ENCODE measurements around the gene RNPEPL1.

Gene RNPEPL1

DNA sequence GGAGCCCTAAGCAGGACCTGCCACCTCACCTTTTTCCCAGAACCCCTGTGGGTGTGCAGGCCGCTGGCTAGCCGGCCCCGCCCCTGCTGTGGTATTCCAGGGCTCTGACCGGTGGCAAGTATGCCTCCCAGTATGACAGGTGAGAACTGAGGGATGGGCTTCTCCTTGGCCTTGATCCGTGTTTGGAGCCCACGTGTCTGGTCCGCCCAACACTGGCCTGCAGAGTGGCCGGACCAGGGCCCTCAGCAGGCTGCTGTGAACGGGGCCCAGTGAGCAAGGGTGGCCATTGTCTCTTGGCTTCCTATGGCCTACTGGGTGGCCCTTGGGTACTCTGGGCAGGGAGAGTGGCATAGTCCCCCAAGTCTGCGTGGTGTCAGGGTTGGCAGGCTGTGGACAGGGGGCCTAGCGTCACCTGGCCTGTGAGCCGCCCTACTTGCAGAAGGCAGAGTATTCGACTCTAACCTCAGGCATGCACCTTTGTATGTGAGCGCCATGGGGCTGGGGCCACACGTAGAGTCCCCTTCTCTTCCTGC lies 1.8 kb downstream of the RNPEPL1 start:
- DNase-seq (ENCODE audit: extremely low spot score): no peak
- POLR2A ChIA-PET: no interaction called here
- TF ChIP-seq, protein P1, sequence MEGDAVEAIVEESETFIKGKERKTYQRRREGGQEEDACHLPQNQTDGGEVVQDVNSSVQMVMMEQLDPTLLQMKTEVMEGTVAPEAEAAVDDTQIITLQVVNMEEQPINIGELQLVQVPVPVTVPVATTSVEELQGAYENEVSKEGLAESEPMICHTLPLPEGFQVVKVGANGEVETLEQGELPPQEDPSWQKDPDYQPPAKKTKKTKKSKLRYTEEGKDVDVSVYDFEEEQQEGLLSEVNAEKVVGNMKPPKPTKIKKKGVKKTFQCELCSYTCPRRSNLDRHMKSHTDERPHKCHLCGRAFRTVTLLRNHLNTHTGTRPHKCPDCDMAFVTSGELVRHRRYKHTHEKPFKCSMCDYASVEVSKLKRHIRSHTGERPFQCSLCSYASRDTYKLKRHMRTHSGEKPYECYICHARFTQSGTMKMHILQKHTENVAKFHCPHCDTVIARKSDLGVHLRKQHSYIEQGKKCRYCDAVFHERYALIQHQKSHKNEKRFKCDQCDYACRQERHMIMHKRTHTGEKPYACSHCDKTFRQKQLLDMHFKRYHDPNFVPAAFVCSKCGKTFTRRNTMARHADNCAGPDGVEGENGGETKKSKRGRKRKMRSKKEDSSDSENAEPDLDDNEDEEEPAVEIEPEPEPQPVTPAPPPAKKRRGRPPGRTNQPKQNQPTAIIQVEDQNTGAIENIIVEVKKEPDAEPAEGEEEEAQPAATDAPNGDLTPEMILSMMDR (IDR thresholded peaks at IDR 0.05; ENCODE audit: control extremely low read depth, extremely low read depth, low read depth, missing control alignments): no peak
- CTCF ChIA-PET: no interaction called here

DNA sequence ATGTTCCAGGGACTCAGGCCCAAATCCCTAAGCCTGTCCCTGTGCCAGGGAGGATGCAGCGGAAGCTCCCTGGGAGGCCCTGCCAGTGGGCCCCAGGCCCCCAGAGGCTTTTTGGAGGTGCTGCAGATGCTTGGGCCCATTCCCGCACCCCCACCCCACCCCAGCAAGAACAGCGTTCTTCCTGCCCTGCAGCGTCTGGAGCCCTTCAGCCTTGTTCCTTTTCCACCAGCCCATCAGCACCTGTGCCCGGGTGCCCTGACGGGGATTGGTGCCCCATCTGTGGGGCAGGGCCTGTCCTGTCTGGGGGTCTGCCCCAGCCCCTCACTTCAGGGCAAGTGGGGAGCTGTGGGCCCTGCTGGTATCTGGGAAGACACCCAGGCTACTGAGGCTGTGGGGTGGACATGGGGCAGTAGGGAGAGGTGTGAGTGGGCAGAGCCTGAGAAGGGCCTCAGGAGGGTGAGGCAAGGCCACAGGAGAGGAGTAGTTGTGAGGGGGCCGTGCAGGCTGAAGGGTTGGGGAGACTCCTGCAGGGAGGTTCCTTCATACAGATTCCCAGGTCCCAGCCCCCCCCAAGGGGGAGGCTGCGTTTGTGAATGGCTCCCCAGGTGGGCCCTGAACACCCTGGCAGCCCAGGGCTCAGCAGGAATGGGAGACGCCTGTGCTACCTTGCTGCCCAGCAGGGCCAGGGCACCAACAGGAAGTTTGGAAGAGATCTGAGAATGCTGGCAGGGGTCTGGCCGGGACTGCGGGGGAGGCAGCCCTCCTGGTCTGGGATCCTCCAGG lies 2.4 kb downstream of the RNPEPL1 start:
- ChIA-PET CTCF (interaction anchor here (1.0 kb wide), 1 partner anchor 9 kb away, joined by 3 read pairs; no protein-coding TSS in a partner anchor), POLR2A (no interaction called here)
- no peak for DNase-seq (ENCODE audit: extremely low spot score)
- TF ChIP-seq, protein P1 (IDR thresholded peaks at IDR 0.05; ENCODE audit: control extremely low read depth, extremely low read depth, low read depth, missing control alignments): no peak

DNA sequence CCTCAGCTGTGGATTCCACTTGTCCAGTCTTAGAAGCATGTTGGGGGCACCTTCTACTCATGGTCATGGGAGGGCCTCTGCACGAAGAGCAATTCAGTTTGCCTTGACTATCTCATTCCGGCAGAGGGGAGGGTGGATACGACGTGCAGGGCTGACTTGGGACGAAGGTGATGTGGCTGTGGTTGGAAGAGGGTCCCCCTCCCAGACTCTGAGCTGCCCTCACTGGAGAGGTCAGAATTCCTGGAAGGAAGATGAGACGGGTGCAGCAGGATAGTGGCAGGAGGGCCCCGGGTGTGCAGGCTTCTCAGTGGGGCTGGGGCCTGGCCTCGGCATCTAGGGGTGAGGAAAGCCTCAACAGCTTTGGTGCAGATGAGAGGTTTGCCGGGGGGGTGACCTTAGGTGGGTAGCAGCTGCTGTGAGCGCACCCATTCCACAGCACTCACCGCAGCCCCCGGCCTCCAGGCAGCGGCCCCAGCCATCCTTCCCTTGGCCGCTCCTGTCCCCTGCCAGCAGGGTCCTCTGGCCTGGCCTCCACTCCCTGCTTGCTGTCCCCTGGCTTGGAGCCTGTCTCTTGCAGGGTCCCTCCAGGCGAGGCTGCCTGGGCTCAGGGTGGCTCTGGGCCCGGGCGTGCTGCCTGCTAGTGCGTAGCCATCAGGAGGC lies 3.2 kb downstream of the RNPEPL1 start:
- DNase-seq (ENCODE audit: extremely low spot score): no peak
- TF ChIP-seq, protein P1 (IDR thresholded peaks at IDR 0.05; ENCODE audit: control extremely low read depth, extremely low read depth, low read depth, missing control alignments): no peak
- POLR2A ChIA-PET: no interaction called here
- CTCF ChIA-PET: interaction anchor here (1.0 to 1.8 kb wide), 2 partner anchors 8 to 57 kb away, joined by 3 to 4 read pairs; no protein-coding TSS in a partner anchor

DNA sequence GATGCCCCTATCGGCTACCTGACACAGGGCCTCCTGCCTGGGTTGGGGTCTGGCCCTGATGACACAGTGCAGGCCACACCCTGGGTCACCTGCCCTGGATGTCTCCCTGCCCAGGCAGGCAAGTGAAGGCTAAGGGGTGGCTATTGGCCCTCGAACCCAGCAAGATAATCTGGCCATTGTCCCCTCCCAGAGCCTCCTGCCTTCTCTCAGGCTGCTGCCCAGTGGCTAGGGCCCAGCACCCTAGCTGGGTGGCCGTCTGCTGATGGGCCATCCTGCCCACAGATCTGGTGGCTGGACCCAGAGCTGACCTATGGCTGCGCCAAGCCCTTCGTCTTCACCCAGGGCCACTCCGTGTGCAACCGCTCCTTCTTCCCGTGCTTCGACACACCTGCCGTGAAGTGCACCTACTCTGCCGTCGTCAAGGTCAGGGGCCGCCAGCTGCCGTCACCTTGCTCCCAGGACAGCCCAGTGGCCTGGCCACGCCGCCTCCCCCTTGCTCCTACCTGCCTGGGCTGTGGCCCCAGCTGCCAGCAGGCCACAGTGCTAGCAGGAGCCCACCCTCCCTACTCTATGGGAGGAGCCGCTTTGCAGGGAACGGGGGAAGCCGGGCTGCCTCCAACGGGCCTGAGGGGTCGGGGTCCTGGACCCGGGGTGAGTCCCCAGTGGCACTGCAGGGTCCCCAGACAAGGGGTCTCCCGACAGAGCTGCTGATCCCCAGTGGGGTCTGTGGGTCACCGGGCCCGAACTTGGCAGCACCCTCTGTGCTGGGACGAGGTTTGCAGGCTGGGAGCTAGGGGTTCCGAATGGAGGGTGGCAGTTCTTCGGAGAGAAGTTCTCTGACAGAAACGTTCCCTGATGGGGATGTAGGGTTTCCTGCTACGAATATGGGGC lies 4.1 kb downstream of the RNPEPL1 start:
- TF ChIP-seq, protein P1 (IDR thresholded peaks at IDR 0.05; ENCODE audit: control extremely low read depth, extremely low read depth, low read depth, missing control alignments): no peak
- ChIA-PET POLR2A (no interaction called here), CTCF (interaction anchor here (1.1 to 1.8 kb wide), 2 partner anchors 18 to 58 kb away, joined by 3 to 4 read pairs; no protein-coding TSS in a partner anchor)
- no peak for DNase-seq (ENCODE audit: extremely low spot score)

DNA sequence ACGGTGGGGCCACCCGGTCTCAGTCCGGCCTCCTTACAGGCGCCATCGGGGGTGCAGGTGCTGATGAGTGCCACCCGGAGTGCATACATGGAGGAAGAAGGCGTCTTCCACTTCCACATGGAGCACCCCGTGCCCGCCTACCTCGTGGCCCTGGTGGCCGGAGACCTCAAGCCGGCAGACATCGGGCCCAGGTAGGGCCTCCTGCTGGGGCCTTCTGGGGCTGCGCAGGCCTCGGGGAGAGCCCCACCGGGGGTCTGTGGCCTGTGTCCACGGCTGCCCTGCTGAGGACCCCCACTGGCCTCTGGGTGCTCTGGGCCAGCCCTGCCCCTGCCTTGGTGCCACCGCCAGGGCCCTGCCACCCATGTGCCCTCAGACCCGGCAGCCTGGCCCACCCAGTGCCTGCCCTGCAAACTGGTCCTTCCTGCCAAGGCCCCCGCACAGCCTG lies 4.8 kb downstream of the RNPEPL1 start:
- TF ChIP-seq, protein P1 (IDR thresholded peaks at IDR 0.05; ENCODE audit: control extremely low read depth, extremely low read depth, low read depth, missing control alignments): no peak
- POLR2A ChIA-PET: no interaction called here
- DNase-seq (ENCODE audit: extremely low spot score): no peak
- CTCF ChIA-PET: interaction anchor here (1.0 to 1.8 kb wide), 3 partner anchors 13 to 59 kb away, joined by 3 to 4 read pairs (median 3); partner anchors contain the start of gene CAPN10
